H1 (cell line): ENCODE measurements around the gene PMS1. TPM values are rescaled to one million over a fixed set of nuclear protein-coding genes. Genes with fewer than 3 reads are reported as not detected.

Experiments
- CTCF ChIA-PET: fragments of 300-600 bp; sonication (Branson Sonifier 250); formaldehyde crosslinking; loops from one replicate; lab custom pipeline; 2021; ENCODE audit not compliant: partially characterized antibody; lab: Charles Lee
- POLR2A ChIA-PET: fragments of 300-600 bp; sonication (Branson Sonifier 250); formaldehyde crosslinking; loops from one replicate; lab custom pipeline; 2021; ENCODE audit warnings: inconsistent platforms; ENCODE audit not compliant: partially characterized antibody; lab: Charles Lee
- DNase-seq, 2 experiments: peaks; one replicate each; pipeline versions ENCODE4 v3.0.0 to v3.0.0-alpha.2; 2010 to 2022; ENCODE audit warnings: low spot score in 2 of 2, low read depth in 1 of 2, mixed read lengths in 1 of 2
- FAIRE-seq: peaks from 2 replicates; lab custom pipeline; 2011; peaks lifted over from hg19 to GRCh38; lab: Jason Lieb, UNC
- H2AFZ ChIP-seq: 2 replicates; pipeline ENCODE4 v1.8.1; 2012; ENCODE audit warnings: low read length, inconsistent platforms
- H2AK5ac ChIP-seq: 2 replicates; pipeline ENCODE4 v1.6.1; 2013; ENCODE audit warnings: low read depth, low read length
- H2BK120ac ChIP-seq: replicated peaks from 2 replicates; pipeline ENCODE3; 2013; ENCODE audit warnings: low read depth, low read length, inconsistent platforms
- H2BK12ac ChIP-seq: 2 replicates; pipeline ENCODE4 v1.6.1; 2013; ENCODE audit warnings: low read depth, low read length
- H2BK15ac ChIP-seq: 2 replicates; pipeline ENCODE4 v1.6.1; 2013; ENCODE audit warnings: low read length
- H2BK20ac ChIP-seq: 2 replicates; pipeline ENCODE4 v1.6.1; 2013; ENCODE audit warnings: low read length
- H2BK5ac ChIP-seq: 2 replicates; pipeline ENCODE4 v1.6.1; 2013; ENCODE audit warnings: low read depth, low read length
- H3K14ac ChIP-seq: 2 replicates; pipeline ENCODE4 v1.6.1; 2013; ENCODE audit warnings: inconsistent platforms; ENCODE audit not compliant: insufficient read length
- H3K18ac ChIP-seq: 2 replicates; pipeline ENCODE4 v1.6.1; 2013; ENCODE audit warnings: low read length; ENCODE audit errors: extremely low read depth
- H3K23ac ChIP-seq: 2 replicates; pipeline ENCODE4 v1.6.1; 2013; ENCODE audit warnings: inconsistent platforms; ENCODE audit not compliant: insufficient read length
- H3K23me2 ChIP-seq: 2 replicates; pipeline ENCODE4 v1.6.1; 2013; ENCODE audit warnings: low read depth, low read length
- H3K27ac ChIP-seq: 2 replicates; pipeline ENCODE4 v1.6.1; 2011; ENCODE audit warnings: low read depth, low read length, inconsistent platforms
- H3K27me3 ChIP-seq, 4 experiments: replicated peaks in 1 of 4; 1 replicate in 1 of 4; 2 replicates in 3 of 4; pipeline versions ENCODE4 v1.6.1 to v1.8.1; 2011 to 2013; ENCODE audit warnings: low read length in 3 of 4, mild to moderate bottlenecking in 3 of 4, inconsistent platforms in 2 of 4, mixed read lengths in 2 of 4, moderate library complexity in 1 of 4; ENCODE audit not compliant: control insufficient read depth in 3 of 4, insufficient read depth in 3 of 4; ENCODE audit errors: extremely low read depth in 1 of 4
- H3K36me3 ChIP-seq, 4 experiments: 2 replicates each; pipeline versions ENCODE4 v1.6.1 to v1.8.1; 2011 to 2013; ENCODE audit warnings: mild to moderate bottlenecking in 4 of 4, low read length in 3 of 4, moderate library complexity in 2 of 4, control low read depth in 1 of 4, inconsistent platforms in 1 of 4; ENCODE audit not compliant: insufficient read depth in 4 of 4, control insufficient read depth in 2 of 4
- H3K4ac ChIP-seq: replicated peaks from 2 replicates; pipeline ENCODE3; 2013; ENCODE audit warnings: low read length, low read depth, mixed read lengths, inconsistent platforms; ENCODE audit not compliant: insufficient read length
- H3K4me1 ChIP-seq, 4 experiments: replicated peaks in 1 of 4; 1 replicate in 1 of 4; 2 replicates in 3 of 4; pipeline versions ENCODE4 v1.6.1 to v1.8.1; 2011 to 2013; ENCODE audit warnings: low read length in 3 of 4, inconsistent platforms in 2 of 4, mixed read lengths in 1 of 4; ENCODE audit not compliant: insufficient read depth in 4 of 4, control insufficient read depth in 3 of 4
- H3K4me2 ChIP-seq, 2 experiments: 2 replicates each; pipeline versions ENCODE4 v1.6.1 to v1.8.1; 2011 to 2013; ENCODE audit warnings: low read depth in 2 of 2, low read length in 2 of 2, control low read depth in 1 of 2, inconsistent platforms in 1 of 2, mild to moderate bottlenecking in 1 of 2; ENCODE audit not compliant: insufficient read depth in 1 of 2
- H3K4me3 ChIP-seq, 4 experiments: fragments of 200-600, 300-600 bp in 1 of 4; sonication (generic), shearing (Covaris generic), sonication (Bioruptor Twin) in 1 of 4; 2 replicates each; pipeline versions ENCODE4 v1.5.1 to v1.8.1; 2011 to 2016; ENCODE audit warnings: low read length in 4 of 4, low read depth in 3 of 4, control low read depth in 2 of 4, inconsistent platforms in 2 of 4, mild to moderate bottlenecking in 2 of 4, mixed read lengths in 1 of 4, moderate library complexity in 1 of 4; ENCODE audit not compliant: insufficient read depth in 2 of 4; ENCODE audit errors: extremely low read depth in 1 of 4
- H3K56ac ChIP-seq: replicated peaks from 2 replicates; pipeline ENCODE3; 2013; ENCODE audit warnings: low read depth, mild to moderate bottlenecking, mixed read lengths, low read length, inconsistent platforms; ENCODE audit not compliant: insufficient read length
- H3K79me1 ChIP-seq: 2 replicates; pipeline ENCODE4 v1.6.1; 2013; ENCODE audit warnings: low read depth, low read length, control low read depth
- H3K79me2 ChIP-seq, 2 experiments: 2 replicates each; pipeline versions ENCODE4 v1.6.1 to v1.8.1; 2012 to 2013; ENCODE audit warnings: low read length in 2 of 2, mild to moderate bottlenecking in 2 of 2, inconsistent platforms in 1 of 2; ENCODE audit not compliant: insufficient read depth in 2 of 2, control insufficient read depth in 1 of 2
- H3K9ac ChIP-seq, 4 experiments: replicated peaks in 1 of 4; 1 replicate in 1 of 4; 2 replicates in 3 of 4; pipeline versions ENCODE4 v1.6.1 to v1.8.1; 2011 to 2013; ENCODE audit warnings: low read depth in 3 of 4, low read length in 3 of 4, control low read depth in 2 of 4, mild to moderate bottlenecking in 2 of 4, moderate library complexity in 2 of 4, inconsistent platforms in 1 of 4; ENCODE audit errors: extremely low read depth in 1 of 4
- H3K9me3 ChIP-seq, 2 experiments: 2 replicates each; pipeline versions ENCODE4 v1.6.1 to v1.8.1; 2012 to 2013; ENCODE audit warnings: mild to moderate bottlenecking in 2 of 2, moderate library complexity in 2 of 2, control low read depth in 1 of 2, inconsistent platforms in 1 of 2, low read depth in 1 of 2, low read length in 1 of 2, mixed read lengths in 1 of 2; ENCODE audit not compliant: insufficient read depth in 2 of 2
- H4K20me1 ChIP-seq, 2 experiments: replicated peaks in 1 of 2; 2 replicates each; pipeline versions ENCODE3 to v1.8.1; 2011 to 2013; ENCODE audit warnings: inconsistent platforms in 2 of 2, low read length in 2 of 2, mild to moderate bottlenecking in 1 of 2; ENCODE audit not compliant: insufficient read depth in 2 of 2, control insufficient read depth in 1 of 2
- H4K5ac ChIP-seq: 2 replicates; pipeline ENCODE4 v1.6.1; 2013; ENCODE audit warnings: low read length, low read depth, mixed read lengths, inconsistent platforms; ENCODE audit not compliant: insufficient read length
- H4K8ac ChIP-seq: 2 replicates; pipeline ENCODE4 v1.8.0; 2013; ENCODE audit warnings: mild to moderate bottlenecking, moderate library complexity, low read length, inconsistent platforms; ENCODE audit not compliant: insufficient read depth; ENCODE audit errors: extremely low read depth
- H4K91ac ChIP-seq: replicated peaks from 2 replicates; pipeline ENCODE3; 2013; ENCODE audit warnings: low read length, mixed read lengths, inconsistent platforms; ENCODE audit not compliant: insufficient read length
- BCL11A ChIP-seq, 2 experiments: IDR thresholded peaks; one replicate each; pipeline ENCODE4 v1.6.1; 2011; ENCODE audit warnings: low read depth in 2 of 2, low read length in 2 of 2, mild to moderate bottlenecking in 2 of 2
- BRCA1 ChIP-seq: IDR thresholded peaks from 2 replicates; pipeline ENCODE4 v1.6.1; 2012; ENCODE audit warnings: low read depth, low read length, improper control_type of control experiment
- CBX5 ChIP-seq: fragments of 300-800, 300-1000 bp; sonication (generic); IDR thresholded peaks from 2 replicates; pipeline ENCODE4 v1.7.1; 2016; ENCODE audit warnings: antibody characterized with exemption, low read length, low read depth
- CREB1 ChIP-seq: IDR thresholded peaks from 2 replicates; pipeline ENCODE4 v1.6.1; 2012; ENCODE audit warnings: inconsistent platforms
- KDM5A ChIP-seq: fragments of 200-600 bp; IDR thresholded peaks from 2 replicates; pipeline ENCODE4 v1.7.1; 2012; ENCODE audit warnings: mild to moderate bottlenecking, low read length, inconsistent platforms, mixed read lengths
- POU5F1 ChIP-seq: IDR thresholded peaks from 2 replicates; pipeline ENCODE4 v1.6.1; 2011; ENCODE audit warnings: low read depth, mild to moderate bottlenecking, low read length, moderate library complexity
- RXRA ChIP-seq: IDR thresholded peaks from 2 replicates; pipeline ENCODE4 v1.6.1; 2011; ENCODE audit warnings: low read depth, mild to moderate bottlenecking, low read length, moderate library complexity; ENCODE audit not compliant: insufficient read depth
- TBP ChIP-seq: IDR thresholded peaks from 2 replicates; pipeline ENCODE4 v1.6.1; 2011; ENCODE audit warnings: low read depth, low read length, improper control_type of control experiment
- polyA plus RNA-seq, 7 experiments: library from polyadenylated mRNA; depleted of rRNA in 3 of 7; stranded (reverse) in 5 of 7; unstranded in 2 of 7; fragments of >200 nt in 5 of 7; fragments of 200-250 nt in 2 of 7; gene quantifications; 1 replicate in 5 of 7; 2 replicates in 1 of 7; 4 replicates in 1 of 7; pipeline versions ENCODE4 v1.2.1 to v1.2.3, GENCODE V29; 2011 to 2013; ENCODE audit warnings: missing spikeins in 2 of 7, mixed read lengths in 2 of 7
- total RNA-seq: library from RNA; stranded (reverse); fragmentation: NEBNext Ultra II Directional; extraction: Animal tissue kit (Norgen Biotek cat#: 25700); gene quantifications from 2 replicates; pipeline ENCODE4 v1.2.1, GENCODE V29; 2021

PMS1 gene
- total and polyA plus RNA-seq, 2 of the 8 experiments (the other 6 are each of a cell fraction or from before 2014, with no cell fraction given) = 13.1 to 59.7 TPM

DNA sequence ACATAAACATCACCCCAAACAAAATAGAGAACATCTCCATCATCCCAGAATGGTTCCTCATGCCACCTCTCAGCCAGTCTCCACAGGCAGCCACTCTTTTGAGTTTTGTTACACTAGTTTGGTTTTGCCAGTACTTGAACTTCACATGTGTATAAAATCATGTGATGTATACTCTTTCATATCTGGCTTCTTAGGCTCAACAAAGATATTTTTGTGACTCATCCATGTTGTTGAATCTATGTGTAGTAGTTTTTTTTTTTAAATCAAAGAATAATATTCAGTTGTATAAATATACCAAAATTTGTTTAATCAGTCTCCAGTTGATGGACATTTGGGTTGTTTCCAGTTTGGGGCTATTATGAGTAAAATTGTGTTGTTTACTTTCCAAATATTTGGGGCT lies 75.9 kb downstream of the PMS1 start:
- Histone ChIP-seq H2BK15ac (no peak overlapping the region), H3K4me2 (no peak overlapping the region), H2BK5ac (no peak overlapping the region), H3K36me3 (peaks cover 0 to 23% (median 1%) of the 10 kb centered on the region in 4 experiments; a peak in 3 of 8 replicates), H3K23ac (no peak overlapping the region), H3K56ac (no peak overlapping the region), H3K79me1 (no peaks in the 10 kb centered on the region), H2BK12ac (no peak overlapping the region), H4K5ac (no peak overlapping the region), H3K9ac (no peak overlapping the region), H3K4me3 (no peak overlapping the region), H3K27ac (no peak overlapping the region), H3K27me3 (no peaks in the 10 kb centered on the region), H2BK120ac (no peak overlapping the region), H3K4ac (no peak overlapping the region), H3K79me2 (no peaks in the 10 kb centered on the region), H3K23me2 (no peaks in the 10 kb centered on the region), H4K20me1 (no peaks in the 10 kb centered on the region), H2BK20ac (no peak overlapping the region), H3K4me1 (peaks cover 0 to 2% (median 0%) of the 10 kb centered on the region in 4 experiments; a peak in 1 of 7 replicates), H3K9me3 (no peaks in the 10 kb centered on the region), H2AK5ac (no peak overlapping the region), H4K91ac (no peak overlapping the region), H2AFZ (no peak overlapping the region), H3K14ac (no peak overlapping the region), H4K8ac (no peak overlapping the region), H3K18ac (no peak overlapping the region)
- no peak for DNase-seq
- ChIA-PET CTCF (no interaction called here), POLR2A (no interaction called here)
- no peak for FAIRE-seq
- TF ChIP-seq CREB1 = no peak
- TF ChIP-seq BCL11A (IDR thresholded peaks at IDR 0.05; ENCODE audit: low read depth in 2 of 2, low read length in 2 of 2) = no peak
- TF ChIP-seq POU5F1 = no peak
- TF ChIP-seq CBX5 = no peak
- no peak for TF ChIP-seq RXRA
- TF ChIP-seq TBP = no peak
- no peak for TF ChIP-seq KDM5A
- TF ChIP-seq BRCA1 = no peak
